Activated CD8-positive, alpha-beta memory T cell treated with anti-CD3 and anti-CD28 coated beads, Interleukin-2, amount 10 ng/mL, durations not matched to agents 7 days and 5 days (primary cell): Measurements from ENCODE around the gene SLC38A8. TPM values are rescaled to one million over a fixed set of nuclear protein-coding genes. Genes with fewer than 3 reads are reported as not detected.

Source experiments
- ATAC-seq: fragments of 150-1000 bp; cut with Tn5 transposase; one replicate; pipeline ENCODE4 v1.10.0; 2021; ENCODE audit warnings: moderate library complexity
- CTCF ChIA-PET: fragments of 350-600 bp; sonication (Branson Sonifier 250); formaldehyde crosslinking; loops from one replicate; lab custom pipeline; 2021; ENCODE audit warnings: antibody characterized with exemption; lab: Charles Lee
- DNase-seq: peaks from one replicate; pipeline ENCODE4 v3.0.0-alpha.2; 2020
- H3K27ac Mint-ChIP-seq: one replicate; pipeline ENCODE4 v1.8.0; 2021; ENCODE audit warnings: mild to moderate bottlenecking, mixed read lengths
- H3K27me3 Mint-ChIP-seq: one replicate; pipeline ENCODE4 v1.8.0; 2021; ENCODE audit warnings: mixed read lengths
- H3K36me3 Mint-ChIP-seq: one replicate; pipeline ENCODE4 v1.8.0; 2021; ENCODE audit warnings: mild to moderate bottlenecking, mixed read lengths
- H3K4me1 Mint-ChIP-seq: one replicate; pipeline ENCODE4 v1.8.0; 2021; ENCODE audit warnings: mixed read lengths
- H3K4me3 Mint-ChIP-seq: one replicate; pipeline ENCODE4 v1.8.0; 2021; ENCODE audit warnings: mild to moderate bottlenecking, moderate library complexity, mixed read lengths
- H3K9me3 Mint-ChIP-seq: one replicate; pipeline ENCODE4 v1.8.0; 2022; ENCODE audit warnings: low read depth, mixed read lengths
- total RNA-seq, 2 experiments: library from RNA; stranded (reverse); gene quantifications; one replicate each; pipeline ENCODE4 v1.2.3, GENCODE V29; 2021

SLC38A8 gene
- total RNA-seq, 2 experiments from 2014 or later, result not detected

GRCh38 chr16:83972256-83973008 lies 70.2 kb downstream of the SLC38A8 start:
- Mint-ChIP-seq H3K36me3 (no peaks in the 10 kb centered on the region), H3K27me3 (peaks cover 20% of the 10 kb centered on the region), H3K9me3 (no peaks in the 10 kb centered on the region), H3K27ac (no peak overlapping the region), H3K4me3 (no peak overlapping the region), H3K4me1 (peaks cover 2% of the 10 kb centered on the region)
- no peak for ATAC-seq
- no peak for DNase-seq
- CTCF ChIA-PET, result interaction anchor here (1.1 to 2.2 kb wide), 2 partner anchors 91 to 92 kb away, joined by 3 to 7 read pairs; no protein-coding TSS in a partner anchor

GRCh38 chr16:83971165-83972130 lies 71.1 kb downstream of the SLC38A8 start:
- Mint-ChIP-seq H3K36me3 (no peaks in the 10 kb centered on the region), H3K4me3 (no peak overlapping the region), H3K27me3 (peaks cover 20% of the 10 kb centered on the region), H3K27ac (no peak overlapping the region), H3K4me1 (peaks cover 2% of the 10 kb centered on the region), H3K9me3 (no peaks in the 10 kb centered on the region)
- ATAC-seq, result no peak
- DNase-seq, result no peak
- CTCF ChIA-PET, result interaction anchor here (1.1 to 2.2 kb wide), 2 partner anchors 92 to 93 kb away, joined by 3 to 7 read pairs; no protein-coding TSS in a partner anchor

DNA sequence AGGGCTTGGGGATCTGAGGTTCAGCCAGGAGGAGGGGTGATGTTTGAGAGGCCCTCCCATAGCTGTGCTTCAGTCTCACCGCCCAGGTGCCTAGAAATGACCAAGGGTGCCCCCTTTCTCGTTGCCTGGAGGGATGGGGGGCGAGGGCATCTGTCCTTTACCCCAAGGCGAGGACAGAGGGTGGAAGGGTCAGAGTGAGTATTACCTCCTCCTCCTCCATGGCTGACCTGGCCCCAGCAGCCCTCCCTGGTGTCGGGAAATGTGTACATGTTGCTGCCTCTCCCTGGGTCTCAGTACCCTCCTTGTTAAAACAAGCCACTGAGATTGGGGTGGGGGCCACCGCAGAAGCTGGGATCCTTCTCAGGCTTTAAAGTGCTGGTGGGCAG lies 72.2 kb downstream of the SLC38A8 start:
- Mint-ChIP-seq H3K4me1 (peaks cover 2% of the 10 kb centered on the region), H3K36me3 (no peaks in the 10 kb centered on the region), H3K9me3 (no peaks in the 10 kb centered on the region), H3K4me3 (no peak overlapping the region), H3K27me3 (peaks cover 20% of the 10 kb centered on the region), H3K27ac (no peak overlapping the region)
- ATAC-seq, result no peak
- CTCF ChIA-PET, result interaction anchor here (1.2 to 2.2 kb wide), 2 partner anchors 93 to 96 kb away, joined by 3 to 7 read pairs; no protein-coding TSS in a partner anchor
- no peak for DNase-seq

DNA sequence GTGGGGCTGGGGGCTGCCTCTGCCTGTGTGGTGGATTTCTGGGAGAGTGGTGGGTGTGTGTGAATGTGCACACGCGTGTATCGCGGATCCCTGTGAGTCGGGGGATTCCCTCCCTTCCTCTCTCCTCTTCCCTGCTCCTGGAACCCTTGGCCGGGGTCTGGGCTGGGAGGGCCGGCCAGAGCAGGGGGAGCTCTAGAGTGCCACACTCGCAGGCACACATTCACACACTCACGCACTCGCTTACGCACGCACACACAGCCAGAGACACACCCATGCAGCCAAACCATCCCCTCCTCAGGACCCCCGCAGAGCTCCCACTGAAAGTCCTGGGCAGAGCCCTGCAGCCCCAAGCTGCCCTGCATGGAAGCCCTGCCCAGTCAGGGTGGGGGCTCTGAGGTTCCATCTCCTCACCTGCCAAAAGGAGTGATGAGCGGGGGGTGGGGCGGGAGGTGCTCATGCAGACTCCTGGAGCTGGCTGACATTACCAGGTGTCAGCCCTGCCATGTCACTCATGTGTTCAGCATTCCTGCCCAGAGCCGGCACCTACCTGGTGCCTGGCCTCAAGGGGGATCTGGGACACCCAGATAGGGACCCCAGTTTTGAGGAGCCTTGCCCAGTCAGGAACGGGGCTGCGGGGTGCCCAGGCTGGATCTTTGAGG lies 72.7 kb downstream of the SLC38A8 start:
- CTCF ChIA-PET, result interaction anchor here (1.2 to 2.2 kb wide), 2 partner anchors 93 to 96 kb away, joined by 3 to 7 read pairs; no protein-coding TSS in a partner anchor
- Mint-ChIP-seq H3K4me3 (no peak overlapping the region), H3K4me1 (peaks cover 2% of the 10 kb centered on the region), H3K9me3 (no peaks in the 10 kb centered on the region), H3K27ac (no peak overlapping the region), H3K36me3 (no peaks in the 10 kb centered on the region), H3K27me3 (peaks cover 20% of the 10 kb centered on the region)
- no peak for ATAC-seq
- DNase-seq, result no peak

DNA sequence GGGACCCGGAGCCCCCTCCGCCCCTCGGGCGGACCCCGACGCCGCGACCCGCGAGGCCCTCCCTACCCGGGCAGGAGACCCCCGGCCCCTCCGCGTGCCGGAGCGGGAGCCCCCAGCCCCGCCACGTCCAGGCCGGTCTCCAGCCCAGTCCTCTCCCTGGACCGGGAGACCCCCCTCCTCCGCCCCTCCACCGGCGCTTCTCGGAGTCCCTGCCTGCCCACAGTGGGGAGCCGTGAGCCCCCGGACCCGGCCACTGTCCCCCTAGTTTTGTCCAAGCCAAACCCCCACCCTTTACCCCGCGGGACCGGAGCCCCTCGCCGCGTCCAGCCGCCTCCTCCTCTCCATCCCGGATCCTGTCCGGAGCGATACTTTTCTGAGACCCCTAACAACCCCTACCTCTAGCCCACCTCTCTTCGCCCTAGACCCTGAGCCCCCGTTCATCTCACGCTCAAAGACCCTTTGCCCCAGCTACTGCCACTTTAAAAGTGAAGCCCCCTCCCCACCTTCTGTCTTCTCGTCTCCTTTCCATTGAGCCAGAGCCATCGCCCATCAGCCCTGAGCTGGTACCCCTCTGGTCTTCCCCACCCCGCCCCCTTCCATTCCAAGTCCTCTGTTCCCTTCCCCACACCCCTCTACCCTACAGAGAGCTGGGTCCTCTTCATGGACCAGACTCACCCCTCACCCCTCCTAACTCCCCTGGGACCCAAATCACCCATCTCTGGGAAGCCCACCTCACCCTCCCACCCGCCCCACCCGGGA lies 73.5 kb downstream of the SLC38A8 start:
- Mint-ChIP-seq H3K9me3 (no peaks in the 10 kb centered on the region), H3K4me3 (no peak overlapping the region), H3K36me3 (no peaks in the 10 kb centered on the region), H3K27me3 (peaks cover 20% of the 10 kb centered on the region), H3K4me1 (peaks cover 2% of the 10 kb centered on the region), H3K27ac (no peak overlapping the region)
- CTCF ChIA-PET, result interaction anchor here (1.2 kb wide), 1 partner anchor 97 kb away, joined by 3 read pairs; no protein-coding TSS in a partner anchor
- no peak for ATAC-seq
- no peak for DNase-seq

GRCh38 chr16:83968306-83968851 lies 74.2 kb downstream of the SLC38A8 start:
- H3K4me3 Mint-ChIP-seq, result no peak overlapping the region
- peaks cover 2% of the 10 kb centered on the region for H3K4me1 Mint-ChIP-seq
- H3K27me3 Mint-ChIP-seq, result peaks cover 20% of the 10 kb centered on the region
- no peak for DNase-seq
- H3K36me3 Mint-ChIP-seq, result no peaks in the 10 kb centered on the region
- H3K27ac Mint-ChIP-seq, result no peak overlapping the region
- CTCF ChIA-PET, result no interaction called here
- peak; percentile 18 for ATAC-seq
- no peaks in the 10 kb centered on the region for H3K9me3 Mint-ChIP-seq

DNA sequence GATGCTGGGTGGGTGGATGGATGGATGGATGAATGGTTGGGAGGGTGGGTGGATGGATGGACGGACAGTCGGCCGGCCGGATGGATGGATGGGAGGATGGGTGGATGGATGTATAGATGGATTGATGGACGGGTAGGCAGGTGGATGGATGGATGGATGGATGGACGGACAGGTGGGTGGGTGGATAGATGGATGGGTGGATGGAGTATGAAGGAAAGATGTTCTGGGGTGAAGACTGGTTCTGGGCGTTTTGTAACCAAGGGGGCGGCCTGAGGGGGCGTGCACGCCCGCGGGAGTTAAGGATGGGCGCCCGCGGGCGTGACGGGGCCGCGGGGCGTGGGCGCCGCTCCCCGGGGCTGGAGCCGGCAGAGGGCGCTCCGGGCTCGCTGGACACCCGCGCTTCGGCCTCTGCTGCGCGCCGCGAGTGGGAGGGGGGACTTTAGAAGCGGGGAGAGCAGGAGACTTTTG lies 74.7 kb downstream of the SLC38A8 start, which contains the start of gene NECAB2:
TSS of gene NECAB2 (plus strand) at position 407 of the 468 bp plus-strand sequence. CDS start 405 bp downstream, outside the sequence.
- peaks cover 2% of the 10 kb centered on the region for H3K4me1 Mint-ChIP-seq
- ATAC-seq, result peak; percentile 45
- no peak for DNase-seq
- no peak within 1 kb of the TSS for H3K4me3 Mint-ChIP-seq
- H3K36me3 Mint-ChIP-seq, result no peaks in the 10 kb centered on the region
- H3K27ac Mint-ChIP-seq, result no peak within 1 kb of the TSS
- peaks cover 20% of the 10 kb centered on the region for H3K27me3 Mint-ChIP-seq
- H3K9me3 Mint-ChIP-seq, result no peaks in the 10 kb centered on the region
- CTCF ChIA-PET, result no interaction called here

GRCh38 chr16:83967091-83967490 lies 75.5 kb downstream of the SLC38A8 start:
- no peak for DNase-seq
- Mint-ChIP-seq H3K36me3 (no peaks in the 10 kb centered on the region), H3K4me3 (no peak overlapping the region), H3K4me1 (peaks cover 2% of the 10 kb centered on the region), H3K9me3 (no peaks in the 10 kb centered on the region), H3K27me3 (peaks cover 20% of the 10 kb centered on the region), H3K27ac (no peak overlapping the region)
- no peak for ATAC-seq
- CTCF ChIA-PET, result interaction anchor here (1.4 kb wide), 1 partner anchor 13 kb away, joined by 4 read pairs; no protein-coding TSS in a partner anchor

DNA sequence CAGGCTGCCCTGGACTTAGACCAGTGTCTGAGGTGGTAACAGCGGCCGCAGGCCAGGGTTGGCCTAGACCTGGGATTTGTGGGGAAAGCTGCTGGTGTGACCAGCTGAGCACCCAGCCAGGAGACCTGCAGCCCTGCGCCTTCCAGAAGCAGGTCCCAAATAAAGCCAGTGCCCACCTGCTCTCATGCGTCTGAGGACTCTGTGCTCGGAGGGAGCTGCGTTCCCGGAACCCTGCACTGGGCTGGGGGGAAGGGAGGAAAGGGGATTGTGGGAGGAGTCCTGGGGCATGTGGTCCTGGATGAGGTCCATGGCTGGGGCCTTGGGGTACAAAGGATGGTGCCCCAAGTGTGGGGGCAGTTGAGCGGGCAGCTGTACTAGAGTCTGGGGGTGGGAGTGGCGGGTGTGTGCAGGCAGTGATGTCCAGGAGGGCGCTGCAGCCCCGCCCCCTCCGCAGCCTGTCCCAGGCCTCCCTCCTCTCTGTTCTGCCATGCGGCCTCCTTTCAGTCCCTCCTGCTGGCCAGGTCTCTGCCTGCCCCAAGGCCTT lies 76.4 kb downstream of the SLC38A8 start:
- H3K4me3 Mint-ChIP-seq, result no peak overlapping the region
- ATAC-seq, result no peak
- H3K4me1 Mint-ChIP-seq, result peaks cover 2% of the 10 kb centered on the region
- H3K27me3 Mint-ChIP-seq, result peaks cover 15% of the 10 kb centered on the region
- CTCF ChIA-PET, result interaction anchor here (1.4 kb wide), 1 partner anchor 12 kb away, joined by 4 read pairs; no protein-coding TSS in a partner anchor
- DNase-seq, result no peak
- H3K27ac Mint-ChIP-seq, result no peak overlapping the region
- H3K36me3 Mint-ChIP-seq, result no peaks in the 10 kb centered on the region
- H3K9me3 Mint-ChIP-seq, result no peaks in the 10 kb centered on the region

DNA sequence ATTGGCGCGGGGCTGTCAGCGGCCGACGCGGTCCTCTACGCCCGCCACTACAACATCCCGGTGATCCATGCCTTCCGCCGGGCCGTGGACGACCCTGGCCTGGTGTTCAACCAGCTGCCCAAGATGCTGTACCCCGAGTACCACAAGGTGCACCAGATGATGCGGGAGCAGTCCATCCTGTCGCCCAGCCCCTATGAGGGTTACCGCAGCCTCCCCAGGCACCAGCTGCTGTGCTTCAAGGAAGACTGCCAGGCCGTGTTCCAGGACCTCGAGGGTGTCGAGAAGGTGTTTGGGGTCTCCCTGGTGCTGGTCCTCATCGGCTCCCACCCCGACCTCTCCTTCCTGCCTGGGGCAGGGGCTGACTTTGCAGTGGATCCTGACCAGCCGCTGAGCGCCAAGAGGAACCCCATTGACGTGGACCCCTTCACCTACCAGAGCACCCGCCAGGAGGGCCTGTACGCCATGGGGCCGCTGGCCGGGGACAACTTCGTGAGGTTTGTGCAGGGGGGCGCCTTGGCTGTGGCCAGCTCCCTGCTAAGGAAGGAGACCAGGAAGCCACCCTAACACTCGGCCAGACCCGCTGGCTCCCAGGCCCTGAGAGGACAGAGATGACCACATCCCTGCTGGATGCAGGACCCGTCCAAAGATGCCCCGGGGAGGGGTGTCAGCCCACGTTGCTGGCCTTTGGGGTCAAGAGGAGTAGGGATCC lies 77.0 kb downstream of the SLC38A8 start:
- no peak overlapping the region for H3K27ac Mint-ChIP-seq
- no peaks in the 10 kb centered on the region for H3K9me3 Mint-ChIP-seq
- H3K4me3 Mint-ChIP-seq, result no peak overlapping the region
- DNase-seq, result no peak
- H3K36me3 Mint-ChIP-seq, result no peaks in the 10 kb centered on the region
- peaks cover 2% of the 10 kb centered on the region for H3K4me1 Mint-ChIP-seq
- no peak for ATAC-seq
- peaks cover 14% of the 10 kb centered on the region for H3K27me3 Mint-ChIP-seq
- CTCF ChIA-PET, result no interaction called here

GRCh38 chr16:83964684-83965443 lies 77.7 kb downstream of the SLC38A8 start:
- Mint-ChIP-seq H3K4me1 (peaks cover 2% of the 10 kb centered on the region), H3K27ac (no peak overlapping the region), H3K4me3 (no peak overlapping the region), H3K9me3 (no peaks in the 10 kb centered on the region), H3K27me3 (peaks cover 11% of the 10 kb centered on the region), H3K36me3 (no peaks in the 10 kb centered on the region)
- ATAC-seq (no peak), DNase-seq (no peak)
- CTCF ChIA-PET, result no interaction called here
